OCI-LY7 (cell line): ENCODE data around the gene ACSS1. TPM values are rescaled to one million over a fixed set of nuclear protein-coding genes. Genes with fewer than 3 reads are reported as not detected.

Experiments
- BruUV-seq: library from RNA; stranded (reverse); fragments of 400-500 nt; replicated peaks from 2 replicates; lab custom pipeline; 2021; lab: Mats Ljungman, UMichigan
- CTCF ChIA-PET: fragments of 300-600 bp; sonication (Branson Sonifier 250); formaldehyde crosslinking; loops from one replicate; lab custom pipeline; 2022; ENCODE audit warnings: antibody characterized with exemption; ENCODE audit not compliant: unreplicated experiment; lab: Charles Lee
- POLR2A ChIA-PET: fragments of 300-600 bp; sonication (Branson Sonifier 250); formaldehyde crosslinking; loops from one replicate; lab custom pipeline; 2022; ENCODE audit warnings: antibody characterized with exemption; lab: Charles Lee
- DNase-seq: peaks from one replicate; pipeline ENCODE4 v3.0.0-alpha.2; 2015; ENCODE audit warnings: low spot score
- H2AFZ ChIP-seq: fragments of 200-600 bp; sonication (generic), shearing (Covaris generic); 2 replicates; pipeline ENCODE4 v1.6.1; 2014; ENCODE audit warnings: mild to moderate bottlenecking, antibody characterized with exemption, low read length, moderate library complexity
- H3K27ac ChIP-seq: fragments of 200-600 bp; sonication (generic); 2 replicates; pipeline ENCODE4 v1.5.1; 2014; ENCODE audit warnings: mixed run types, low read depth, mild to moderate bottlenecking, moderate library complexity, low read length, inconsistent platforms; ENCODE audit not compliant: poor library complexity, severe bottlenecking
- H3K36me3 ChIP-seq: fragments of 200-600 bp; sonication (generic); 2 replicates; pipeline ENCODE4 v1.6.1; 2014; ENCODE audit warnings: mild to moderate bottlenecking, antibody characterized with exemption, low read length, moderate library complexity, mixed read lengths; ENCODE audit not compliant: insufficient read depth
- H3K4me1 ChIP-seq: fragments of 200-600 bp; sonication (generic); 2 replicates; pipeline ENCODE4 v1.5.1; 2014; ENCODE audit warnings: mild to moderate bottlenecking, low read length; ENCODE audit not compliant: insufficient read depth, poor library complexity, severe bottlenecking
- H3K4me2 ChIP-seq: fragments of 200-600 bp; sonication (generic); 2 replicates; pipeline ENCODE4 v1.6.1; 2014; ENCODE audit warnings: mild to moderate bottlenecking, low read length
- H3K4me3 ChIP-seq: fragments of 200-600 bp; sonication (generic); 2 replicates; pipeline ENCODE4 v1.5.1; 2014; ENCODE audit warnings: mild to moderate bottlenecking, low read depth, low read length; ENCODE audit not compliant: poor library complexity, severe bottlenecking
- H3K79me2 ChIP-seq: fragments of 200-600 bp; sonication (generic); 2 replicates; pipeline ENCODE4 v1.6.1; 2016; ENCODE audit warnings: low read depth, mild to moderate bottlenecking, low read length, moderate library complexity, mixed read lengths; ENCODE audit not compliant: insufficient read depth
- H3K9me2 ChIP-seq: fragments of 200-600 bp; sonication (generic); 2 replicates; pipeline ENCODE4 v1.6.1; 2016; ENCODE audit warnings: mild to moderate bottlenecking, low read length, mixed read lengths; ENCODE audit not compliant: insufficient read depth
- H3K9me3 ChIP-seq: fragments of 200-600 bp; sonication (generic); 2 replicates; pipeline ENCODE4 v1.6.1; 2014; ENCODE audit warnings: mild to moderate bottlenecking, mixed run types, low read length, mixed read lengths
- H4K20me1 ChIP-seq: fragments of 200-600 bp; sonication (generic); 2 replicates; pipeline ENCODE4 v1.6.1; 2014; ENCODE audit warnings: mild to moderate bottlenecking, antibody characterized with exemption, low read length, moderate library complexity, mixed read lengths; ENCODE audit not compliant: insufficient read depth
- CTCF ChIP-seq: fragments of 200-600 bp; sonication (generic); conservative IDR thresholded peaks from 2 replicates; pipeline ENCODE4 v1.5.1; 2014; ENCODE audit warnings: mild to moderate bottlenecking, antibody characterized with exemption, low read length, moderate library complexity, mixed read lengths
- EZH2phosphoT487 ChIP-seq: fragments of 200-600 bp; sonication (generic); IDR thresholded peaks from 2 replicates; pipeline ENCODE4 v1.6.1; 2018; ENCODE audit warnings: low read depth, borderline replicate concordance, mild to moderate bottlenecking, mixed run types, antibody characterized with exemption, low read length, moderate library complexity, mixed read lengths
- intact Hi-C: fragments of 100-400 bp; cut with micrococcal nuclease; formaldehyde crosslinking; loops from one replicate; pipeline ENCODE4 v1.10.0; 2022; ENCODE audit not compliant: unreplicated experiment
- small RNA-seq: library from RNA; depleted of rRNA; stranded (forward); fragments of <200 nt; gene quantifications from one replicate; pipeline ENCODE3, GENCODE V24; 2014
- total RNA-seq, 2 experiments: library from RNA; depleted of rRNA in 1 of 2; stranded (reverse); fragments of >200 nt in 1 of 2; shearing (Covaris generic) in 1 of 2; gene quantifications; 2 replicates each; pipeline ENCODE4 v1.2.3, GENCODE V29; 2014 to 2022

ACSS1 gene
- total RNA-seq, 2 experiments from 2014 or later: 0.35 to 0.40 TPM

- Histone ChIP-seq H4K20me1 (no peaks in the 10 kb centered on the region), H3K79me2 (no peaks in the 10 kb centered on the region), H2AFZ (no peak overlapping the region), H3K4me1 (peaks cover 9% of the 10 kb centered on the region), H3K36me3 (peaks cover 18% of the 10 kb centered on the region; the same call in 1 of the 2 replicates), H3K4me3 (no peak overlapping the region), H3K27ac (no peak overlapping the region), H3K9me2 (no peaks in the 10 kb centered on the region), H3K9me3 (no peaks in the 10 kb centered on the region), H3K4me2 (no peak overlapping the region)
- intact Hi-C loops: no loop called here
- TF ChIP-seq CTCF: no peak
- TF ChIP-seq EZH2phosphoT487: no peak
- ChIA-PET POLR2A (no interaction called here), CTCF (no interaction called here)
- DNase-seq: no peak
- no TSS peak for BruUV-seq
Observed at GRCh38 chr20:24958506-24959385, 99.2 kb downstream of the ACSS1 start.

DNA sequence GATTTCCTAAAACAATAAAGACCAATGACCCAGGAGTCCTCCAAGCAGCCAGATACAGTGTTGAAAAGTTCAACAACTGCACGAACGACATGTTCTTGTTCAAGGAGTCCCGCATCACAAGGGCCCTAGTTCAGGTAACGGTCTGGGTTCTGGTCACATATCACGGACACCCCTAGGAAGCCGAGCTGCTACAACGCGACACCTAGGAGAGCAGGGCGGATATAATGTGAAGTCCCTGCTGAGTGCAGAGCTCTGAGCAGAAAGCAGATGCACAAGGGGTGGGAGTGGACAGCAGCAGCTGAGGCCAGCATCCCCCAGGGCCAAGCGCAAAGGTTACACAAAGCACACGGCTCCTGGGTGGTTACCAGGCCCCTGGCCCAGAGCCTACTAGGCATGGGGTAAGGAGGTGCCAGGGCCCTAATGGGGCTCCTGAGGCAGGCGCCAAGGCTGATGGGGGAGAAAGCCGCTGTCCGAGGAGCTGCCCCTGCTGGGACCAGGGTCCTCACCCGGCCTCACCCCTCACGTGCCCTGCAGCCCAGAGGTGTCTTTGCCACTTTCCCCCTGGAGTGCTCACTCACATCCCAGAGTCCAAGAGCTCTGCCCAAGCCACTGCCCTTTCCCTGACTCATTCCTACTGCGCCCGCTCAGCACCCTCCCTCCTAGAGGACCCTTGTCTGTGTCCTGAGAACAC is 100.5 kb downstream of the ACSS1 start:
- H3K79me2 ChIP-seq: no peaks in the 10 kb centered on the region
- peaks cover 7% of the 10 kb centered on the region; the same call in 1 of the 2 replicates for H3K36me3 ChIP-seq
- CTCF ChIA-PET: no interaction called here
- no peaks in the 10 kb centered on the region for H3K9me3 ChIP-seq
- no peak overlapping the region for H3K4me3 ChIP-seq
- no peaks in the 10 kb centered on the region for H3K9me2 ChIP-seq
- H3K27ac ChIP-seq: no peak overlapping the region
- H3K4me1 ChIP-seq: peaks cover 9% of the 10 kb centered on the region
- intact Hi-C loops: no loop called here
- no peaks in the 10 kb centered on the region for H4K20me1 ChIP-seq
- no peak overlapping the region for H3K4me2 ChIP-seq
- TF ChIP-seq EZH2phosphoT487 (no peak), CTCF (no peak)
- BruUV-seq: no TSS peak
- no peak for DNase-seq
- H2AFZ ChIP-seq: no peak overlapping the region
- POLR2A ChIA-PET: interaction anchor here (0.5 kb wide), 1 partner anchor 336 kb away, joined by 3 read pairs; no protein-coding TSS in a partner anchor

Small RNA genes within 50 kb of the gene (small RNA-seq; reads per million reads assigned to genes)
- gene RNU6-1257P: not detected

Other genes starting within 250 kb of the ACSS1 start
- not detected in 2 replicates for gene CST7, start 108.9 kb downstream of the ACSS1 start, total RNA-seq (2014; rRNA removed; shearing (Covaris generic))
- not detected in 2 replicates for gene CST7, start 108.9 kb downstream of the ACSS1 start, total RNA-seq (2022)
- 27.7 and 29.0 TPM in 2 replicates for gene APMAP, start 65.4 kb downstream of the ACSS1 start, total RNA-seq (2014; rRNA removed; shearing (Covaris generic))
- gene APMAP, start 65.4 kb downstream of the ACSS1 start, total RNA-seq (2022): 24.3 and 28.0 TPM in 2 replicates
- not detected in 2 replicates for gene VSX1, start 24.0 kb upstream of the ACSS1 start, total RNA-seq (2014; rRNA removed; shearing (Covaris generic))
- gene VSX1, start 24.0 kb upstream of the ACSS1 start, total RNA-seq (2022): not detected in 2 replicates
- gene ENTPD6, start 137.6 kb upstream of the ACSS1 start, total RNA-seq (2014; rRNA removed; shearing (Covaris generic)): not detected in 2 replicates
- gene ENTPD6, start 137.6 kb upstream of the ACSS1 start, total RNA-seq (2022): 2.3 and 4.2 TPM in 2 replicates
- 4.5 and 4.9 TPM in 2 replicates for gene PYGB, start 189.9 kb upstream of the ACSS1 start, total RNA-seq (2014; rRNA removed; shearing (Covaris generic))
- gene PYGB, start 189.9 kb upstream of the ACSS1 start, total RNA-seq (2022): 6.4 and 7.0 TPM in 2 replicates